Activated CD4-positive, alpha-beta T cell treated with anti-CD3 and anti-CD28 coated beads for 4 hours (primary cell): Measurements from ENCODE around the gene PLXNA4.

Experiments used
- DNase-seq, 2 donors: peaks; one replicate each; pipeline ENCODE4 v3.0.0-alpha.2; 2020

PLXNA4 gene

GRCh38 chr7:132469681-132470080 is 106.6 kb downstream of the PLXNA4 start:
- DNase-seq, result no peak

GRCh38 chr7:132469264-132469663 is 107.0 kb downstream of the PLXNA4 start:
- DNase-seq, result no peak

GRCh38 chr7:132466367-132466766 is 109.9 kb downstream of the PLXNA4 start:
- no peak for DNase-seq

GRCh38 chr7:132465516-132465915 is 110.8 kb downstream of the PLXNA4 start:
- no peak for DNase-seq

- no peak for DNase-seq
Observed at GRCh38 chr7:132464740-132465139, 111.5 kb downstream of the PLXNA4 start.

- no peak for DNase-seq
Observed at GRCh38 chr7:132463922-132464321, 112.3 kb downstream of the PLXNA4 start.

GRCh38 chr7:132462478-132462877 is 113.8 kb downstream of the PLXNA4 start:
- DNase-seq, result no peak

- DNase-seq, result no peak
Observed at GRCh38 chr7:132461032-132461592, 115.2 kb downstream of the PLXNA4 start.

- no peak for DNase-seq
Observed at GRCh38 chr7:132458729-132459128, 117.5 kb downstream of the PLXNA4 start.

GRCh38 chr7:132457658-132458057 is 118.6 kb downstream of the PLXNA4 start:
- DNase-seq, result no peak

GRCh38 chr7:132456418-132456817 is 119.9 kb downstream of the PLXNA4 start:
- DNase-seq, result no peak

GRCh38 chr7:132455378-132455777 is 120.9 kb downstream of the PLXNA4 start:
- peak in 1 of 2 donors; percentile 17 for DNase-seq

- no peak for DNase-seq
Observed at GRCh38 chr7:132453826-132454225, 122.4 kb downstream of the PLXNA4 start.

GRCh38 chr7:132451161-132451560 is 125.1 kb downstream of the PLXNA4 start:
- no peak for DNase-seq

- no peak for DNase-seq
Observed at GRCh38 chr7:132450696-132451095, 125.6 kb downstream of the PLXNA4 start.

GRCh38 chr7:132450188-132450587 is 126.1 kb downstream of the PLXNA4 start:
- DNase-seq, result peak in 1 of 2 donors; percentile 38

GRCh38 chr7:132446666-132447278 is 129.5 kb downstream of the PLXNA4 start:
- no peak for DNase-seq

GRCh38 chr7:132446260-132446659 is 130.0 kb downstream of the PLXNA4 start:
- DNase-seq, result no peak

GRCh38 chr7:132443761-132444520 is 132.3 kb downstream of the PLXNA4 start:
- no peak for DNase-seq

GRCh38 chr7:132441935-132442334 is 134.3 kb downstream of the PLXNA4 start:
- DNase-seq, result no peak

- DNase-seq, result no peak
Observed at GRCh38 chr7:132440151-132440550, 136.1 kb downstream of the PLXNA4 start.

- no peak for DNase-seq
Observed at GRCh38 chr7:132438926-132439325, 137.3 kb downstream of the PLXNA4 start.

GRCh38 chr7:132437730-132438129 is 138.5 kb downstream of the PLXNA4 start:
- peak in 1 of 2 donors; percentile 7 for DNase-seq

- DNase-seq, result no peak
Observed at GRCh38 chr7:132436121-132436520, 140.1 kb downstream of the PLXNA4 start.
